Thoracic aorta (tissue), 2 donors: ENCODE data around the gene COL6A3. TPM values are rescaled to one million over a fixed set of nuclear protein-coding genes. Genes with fewer than 3 reads are reported as not detected.

ENCODE experiments used
- ATAC-seq: fragments of 150-250 bp; one replicate; pipeline ENCODE4 v1.8.0; 2017; ENCODE audit warnings: low read depth; ENCODE audit not compliant: insufficient number of reproducible peaks, low FRiP score
- DNase-seq: peaks from one replicate; pipeline ENCODE4 v3.0.0-alpha.2; 2020; ENCODE audit warnings: low spot score
- H3K27ac ChIP-seq, 2 donors: fragments of 200-600 bp; sonication (generic); 1 replicate in 1 of 2; 2 replicates in 1 of 2; pipeline ENCODE4 v1.5.1; 2016; ENCODE audit warnings: mild to moderate bottlenecking in 2 of 2, moderate library complexity in 2 of 2
- H3K27me3 ChIP-seq: fragments of 200-600 bp; sonication (generic); replicated peaks from 2 replicates; pipeline ENCODE4 v1.6.0; 2016; ENCODE audit warnings: mild to moderate bottlenecking; ENCODE audit not compliant: insufficient read depth
- H3K36me3 ChIP-seq: fragments of 200-600 bp; sonication (generic); one replicate; pipeline ENCODE4 v1.5.1; 2016
- H3K4me1 ChIP-seq, 2 donors: fragments of 200-600 bp; sonication (generic); 1 replicate in 1 of 2; 2 replicates in 1 of 2; pipeline versions ENCODE4 v1.5.1 to v1.6.0; 2016; ENCODE audit warnings: low read depth in 2 of 2, mild to moderate bottlenecking in 1 of 2; ENCODE audit not compliant: control insufficient read depth in 1 of 2
- H3K4me3 ChIP-seq: fragments of 200-600 bp; sonication (generic); 2 replicates; pipeline ENCODE4 v1.5.1; 2016; ENCODE audit warnings: mild to moderate bottlenecking
- H3K9me3 ChIP-seq: fragments of 200-600 bp; sonication (generic); 2 replicates; pipeline ENCODE4 v1.5.1; 2016
- CTCF ChIP-seq: fragments of 200-600 bp; sonication (generic); IDR thresholded peaks from one replicate; pipeline ENCODE4 v1.5.1; 2019; ENCODE audit warnings: antibody characterized with exemption
- total RNA-seq, 2 donors: library from RNA; depleted of rRNA; stranded (reverse); fragments of >200 nt; gene quantifications; one replicate each; pipeline versions ENCODE4 v1.1.0 to v1.2.3, GENCODE V29; 2016

Gene COL6A3
- total RNA-seq, 2 donors from 2014 or later = 118 to 155 TPM

- Histone ChIP-seq H3K27ac (no peak overlapping the region), H3K4me3 (no peak overlapping the region), H3K4me1 (peaks cover 8 to 21% of the 10 kb centered on the region in 2 donors), H3K36me3 (no peaks in the 10 kb centered on the region), H3K9me3 (no peaks in the 10 kb centered on the region), H3K27me3 (no peaks in the 10 kb centered on the region)
- no peak for ATAC-seq
- TF ChIP-seq CTCF = no peak
- no peak for DNase-seq
Measured at GRCh38 chr2:237296756-237297155, 117.2 kb downstream of the COL6A3 start.

GRCh38 chr2:237295889-237296480 lies 118.0 kb downstream of the COL6A3 start:
- Histone ChIP-seq H3K27ac (no peak overlapping the region), H3K4me1 (peaks cover 10 to 29% of the 10 kb centered on the region in 2 donors)
- ATAC-seq = no peak

GRCh38 chr2:237294460-237294859 lies 119.5 kb downstream of the COL6A3 start:
- H3K4me1 ChIP-seq = peaks cover 21 to 40% of the 10 kb centered on the region in 2 donors
- H3K36me3 ChIP-seq = no peaks in the 10 kb centered on the region
- no peak for DNase-seq
- no peak overlapping the region for H3K27ac ChIP-seq
- H3K4me3 ChIP-seq = no peak overlapping the region
- TF ChIP-seq CTCF = no peak
- no peak for ATAC-seq
- no peaks in the 10 kb centered on the region for H3K27me3 ChIP-seq
- H3K9me3 ChIP-seq = no peaks in the 10 kb centered on the region

More at GRCh38 chr2:237295889-237296480, 118.0 kb downstream of the COL6A3 start:
- no peak for DNase-seq
- H3K27me3 ChIP-seq = no peaks in the 10 kb centered on the region
- H3K4me3 ChIP-seq = no peak overlapping the region
- TF ChIP-seq CTCF = no peak
- no peaks in the 10 kb centered on the region for H3K9me3 ChIP-seq
- no peaks in the 10 kb centered on the region for H3K36me3 ChIP-seq

- Histone ChIP-seq H3K4me3 (no peak overlapping the region), H3K9me3 (no peaks in the 10 kb centered on the region), H3K27ac (no peak overlapping the region), H3K27me3 (no peaks in the 10 kb centered on the region), H3K36me3 (no peaks in the 10 kb centered on the region), H3K4me1 (peaks cover 21 to 44% of the 10 kb centered on the region in 2 donors)
- DNase-seq (no peak), ATAC-seq (no peak)
- no peak for TF ChIP-seq CTCF
Measured at GRCh38 chr2:237293978-237294377, 120.0 kb downstream of the COL6A3 start.

- peak overlapping the region; percentile 70 to 85 for H3K27ac ChIP-seq
- H3K4me3 ChIP-seq = peak overlapping the region; percentile 52
- peak; percentile 90 for DNase-seq
- no peak for TF ChIP-seq CTCF
- H3K27me3 ChIP-seq = no peaks in the 10 kb centered on the region
- H3K4me1 ChIP-seq = peaks cover 17 to 32% of the 10 kb centered on the region in 2 donors
- peak; percentile 80 for ATAC-seq
- H3K36me3 ChIP-seq = no peaks in the 10 kb centered on the region
- no peaks in the 10 kb centered on the region for H3K9me3 ChIP-seq
Measured at GRCh38 chr2:237291138-237291792, 122.7 kb downstream of the COL6A3 start.
